Dermis blood vessel endothelial cell (primary cell): ENCODE data around the gene MPHOSPH6. TPM values are rescaled to one million over a fixed set of nuclear protein-coding genes. Genes with fewer than 3 reads are reported as not detected.
"Not testable (repeated sequence)": the region's sequence is repeated elsewhere in the genome, so short reads cannot be mapped to it uniquely, and the experiment has no call there.

ENCODE experiments used
- DNase-seq: peaks from one replicate; pipeline ENCODE4 v3.0.0; 2010
- total RNA-seq: library from RNA; depleted of rRNA; stranded (reverse); fragments of >200 nt; gene quantifications from 2 replicates; pipeline ENCODE4 v1.2.3, GENCODE V29; 2014

Gene MPHOSPH6
- total RNA-seq, 1 donor from 2014 or later, result 36.4 TPM

GRCh38 chr16:82167670-82168069, 2.4 kb downstream of the MPHOSPH6 start:
- DNase-seq, result no peak

GRCh38 chr16:82160226-82160625, 9.8 kb downstream of the MPHOSPH6 start:
- no peak for DNase-seq

- DNase-seq, result no peak
These were observed 12.2 kb downstream of the MPHOSPH6 start for GRCh38 chr16:82157836-82158235.

GRCh38 chr16:82157534-82157812, 12.6 kb downstream of the MPHOSPH6 start:
- DNase-seq, result no peak

- DNase-seq, result no peak
These were observed 13.1 kb downstream of the MPHOSPH6 start for GRCh38 chr16:82156761-82157533.

GRCh38 chr16:82152641-82153112, 17.3 kb downstream of the MPHOSPH6 start:
- no peak for DNase-seq

GRCh38 chr16:82152196-82152595, 17.8 kb downstream of the MPHOSPH6 start:
- no peak for DNase-seq

- no peak for DNase-seq
These were observed 19.5 kb downstream of the MPHOSPH6 start for GRCh38 chr16:82150549-82150948.

GRCh38 chr16:82149536-82149935, 20.5 kb downstream of the MPHOSPH6 start:
- no peak for DNase-seq

- no peak for DNase-seq
These were observed 22.5 kb downstream of the MPHOSPH6 start for GRCh38 chr16:82147546-82147945.

- no peak for DNase-seq
These were observed 23.1 kb downstream of the MPHOSPH6 start for GRCh38 chr16:82146957-82147356.

- DNase-seq, result no peak
These were observed 23.5 kb downstream of the MPHOSPH6 start for GRCh38 chr16:82146556-82146955.

- DNase-seq, result not testable (repeated sequence)
These were observed 30.8 kb downstream of the MPHOSPH6 start for GRCh38 chr16:82139286-82139571.

- DNase-seq, result no peak
These were observed 31.3 kb downstream of the MPHOSPH6 start for GRCh38 chr16:82138478-82139285.

GRCh38 chr16:82137822-82138167, 32.2 kb downstream of the MPHOSPH6 start:
- DNase-seq, result no peak

- peak; percentile 14 for DNase-seq
These were observed 32.8 kb downstream of the MPHOSPH6 start for GRCh38 chr16:82136956-82137821.

GRCh38 chr16:82135844-82136243, 34.2 kb downstream of the MPHOSPH6 start:
- no peak for DNase-seq

GRCh38 chr16:82134846-82135245, 35.2 kb downstream of the MPHOSPH6 start:
- no peak for DNase-seq

- no peak for DNase-seq
These were observed 36.2 kb downstream of the MPHOSPH6 start for GRCh38 chr16:82133798-82134197.

GRCh38 chr16:82129881-82130280, 40.1 kb downstream of the MPHOSPH6 start:
- DNase-seq, result no peak

- DNase-seq, result no peak
These were observed 45.4 kb downstream of the MPHOSPH6 start for GRCh38 chr16:82124651-82125050.

GRCh38 chr16:82119405-82119804, 50.6 kb downstream of the MPHOSPH6 start:
- no peak for DNase-seq

GRCh38 chr16:82118749-82119148, 51.3 kb downstream of the MPHOSPH6 start:
- DNase-seq, result no peak
